HG03175 (cell line): ENCODE results near the gene SLC36A3.
"Not testable (repeated sequence)": the region's sequence is repeated elsewhere in the genome, so short reads cannot be mapped to it uniquely, and the experiment has no call there.

Experiments used
- ATAC-seq: cut with Tn5 transposase; IDR thresholded peaks from one replicate; pipeline ENCODE4 v1.9.1; 2021; ENCODE audit warnings: mild to moderate bottlenecking, moderate library complexity; ENCODE audit not compliant: unreplicated experiment

Gene SLC36A3

GRCh38 chr5:151309266-151309665 lies 5.7 kb upstream of the SLC36A3 start:
- not testable (repeated sequence) for ATAC-seq

- ATAC-seq, result no peak
These were observed 5.3 kb downstream of the SLC36A3 start for GRCh38 chr5:151298063-151298855.

GRCh38 chr5:151296974-151297373 lies 6.6 kb downstream of the SLC36A3 start:
- ATAC-seq, result no peak

GRCh38 chr5:151296478-151296830 lies 7.1 kb downstream of the SLC36A3 start:
- ATAC-seq, result no peak

- no peak for ATAC-seq
These were observed 7.6 kb downstream of the SLC36A3 start for GRCh38 chr5:151295791-151296477.

- ATAC-seq, result no peak
These were observed 8.4 kb downstream of the SLC36A3 start for GRCh38 chr5:151295138-151295537.

- ATAC-seq, result no peak
These were observed 9.9 kb downstream of the SLC36A3 start for GRCh38 chr5:151293624-151294023.

- ATAC-seq, result no peak
These were observed 15.4 kb downstream of the SLC36A3 start for GRCh38 chr5:151288180-151288579.

GRCh38 chr5:151286246-151286645 lies 17.3 kb downstream of the SLC36A3 start:
- no peak for ATAC-seq

GRCh38 chr5:151285683-151286082 lies 17.9 kb downstream of the SLC36A3 start:
- no peak for ATAC-seq

GRCh38 chr5:151284392-151284967 lies 19.1 kb downstream of the SLC36A3 start:
- no peak for ATAC-seq

- ATAC-seq, result no peak
These were observed 20.3 kb downstream of the SLC36A3 start for GRCh38 chr5:151283120-151283825.

GRCh38 chr5:151281001-151281639 lies 22.4 kb downstream of the SLC36A3 start:
- no peak for ATAC-seq

GRCh38 chr5:151280443-151280842 lies 23.1 kb downstream of the SLC36A3 start:
- no peak for ATAC-seq

GRCh38 chr5:151278845-151279244 lies 24.7 kb downstream of the SLC36A3 start:
- no peak for ATAC-seq

GRCh38 chr5:151275803-151276202 lies 27.8 kb downstream of the SLC36A3 start:
- ATAC-seq, result no peak

GRCh38 chr5:151274666-151275065 lies 28.9 kb downstream of the SLC36A3 start:
- ATAC-seq, result no peak

GRCh38 chr5:151271336-151271735 lies 32.2 kb downstream of the SLC36A3 start:
- no peak for ATAC-seq

- ATAC-seq, result peak; percentile 64
These were observed 33.0 kb downstream of the SLC36A3 start for GRCh38 chr5:151270599-151270998.

GRCh38 chr5:151267491-151268260 lies 35.9 kb downstream of the SLC36A3 start:
- no peak for ATAC-seq
